T-cell (primary cell): ENCODE measurements around the gene UGGT2. TPM values are rescaled to one million over a fixed set of nuclear protein-coding genes. Genes with fewer than 3 reads are reported as not detected.

ENCODE experiments used
- ATAC-seq, 4 experiments: fragments of 200-7000 bp in 3 of 4; fragments of 150-1000 bp in 1 of 4; cut with Tn5 transposase; replicated peaks in 1 of 4; 1 replicate in 3 of 4; 2 replicates in 1 of 4; pipeline ENCODE4 v1.10.0; 2021; ENCODE audit warnings: moderate library complexity in 3 of 4, mild to moderate bottlenecking in 2 of 4, moderate number of reproducible peaks in 1 of 4
- CTCF ChIA-PET, 2 donors: fragments of 300-600 bp; sonication (Branson Sonifier 250); formaldehyde crosslinking; loops; one replicate each; lab custom pipeline; 2022; ENCODE audit warnings: antibody characterized with exemption in 2 of 2; lab: Charles Lee
- POLR2A ChIA-PET, 2 donors: fragments of 300-600 bp; sonication (Branson Sonifier 250); formaldehyde crosslinking; loops; one replicate each; lab custom pipeline; 2022; ENCODE audit warnings: antibody characterized with exemption in 2 of 2; lab: Charles Lee
- DNase-seq, 35 experiments: peaks; one replicate each; pipeline versions ENCODE4 v3.0.0 to v3.0.0-alpha.2; 2013 to 2023
- H3K27ac ChIP-seq: one replicate; pipeline ENCODE4 v1.5.1; 2013; ENCODE audit warnings: low read length
- H3K27me3 ChIP-seq, 2 experiments: replicated peaks in 1 of 2; 1 replicate in 1 of 2; 2 replicates in 1 of 2; pipeline versions ENCODE4 v1.6.1 to v1.7.0; 2013; ENCODE audit warnings: low read length in 1 of 2, mixed read lengths in 1 of 2; ENCODE audit not compliant: control insufficient read depth in 2 of 2, insufficient read depth in 2 of 2; ENCODE audit errors: extremely low read depth in 1 of 2
- H3K36me3 ChIP-seq, 2 donors: 1 replicate in 1 of 2; 2 replicates in 1 of 2; pipeline versions ENCODE4 v1.6.1 to v1.7.0; 2013; ENCODE audit warnings: low read length in 1 of 2; ENCODE audit not compliant: control insufficient read depth in 2 of 2, insufficient read depth in 1 of 2; ENCODE audit errors: extremely low read depth in 1 of 2
- H3K4me1 ChIP-seq, 2 experiments: 1 replicate in 1 of 2; 2 replicates in 1 of 2; pipeline versions ENCODE4 v1.6.1 to v1.7.0; 2013; ENCODE audit warnings: low read length in 2 of 2, mixed read lengths in 1 of 2; ENCODE audit not compliant: insufficient read depth in 2 of 2, control insufficient read depth in 1 of 2; ENCODE audit errors: extremely low read depth in 1 of 2
- H3K4me3 ChIP-seq, 2 donors: 1 replicate in 1 of 2; 2 replicates in 1 of 2; pipeline versions ENCODE4 v1.5.1 to v1.7.0; 2013; ENCODE audit warnings: mild to moderate bottlenecking in 2 of 2, low read length in 1 of 2, moderate library complexity in 1 of 2; ENCODE audit not compliant: control insufficient read depth in 1 of 2; ENCODE audit errors: extremely low read depth in 1 of 2
- H3K9me3 ChIP-seq: 2 replicates; pipeline ENCODE4 v1.7.0; 2013
- H3K27ac Mint-ChIP-seq, 2 donors: one replicate each; pipeline ENCODE4 v1.8.0; 2020 to 2021; ENCODE audit warnings: mild to moderate bottlenecking in 2 of 2, mixed read lengths in 2 of 2
- H3K27me3 Mint-ChIP-seq, 2 donors: one replicate each; pipeline ENCODE4 v1.8.0; 2021 to 2022; ENCODE audit warnings: mixed read lengths in 2 of 2
- H3K36me3 Mint-ChIP-seq: one replicate; pipeline ENCODE4 v1.8.0; 2021; ENCODE audit warnings: mixed read lengths
- H3K4me1 Mint-ChIP-seq, 3 donors: one replicate each; pipeline ENCODE4 v1.8.0; 2020 to 2022; ENCODE audit warnings: mixed read lengths in 3 of 3, mild to moderate bottlenecking in 1 of 3
- H3K4me3 Mint-ChIP-seq, 3 donors: one replicate each; pipeline ENCODE4 v1.8.0; 2020 to 2022; ENCODE audit warnings: mild to moderate bottlenecking in 3 of 3, mixed read lengths in 3 of 3, moderate library complexity in 3 of 3
- H3K9me3 Mint-ChIP-seq, 3 donors: one replicate each; pipeline ENCODE4 v1.8.0; 2020 to 2022; ENCODE audit warnings: mixed read lengths in 3 of 3
- WGBS: methylation state at CpG from one replicate; pipeline ENCODE4 v1.1.5; 2013; ENCODE audit warnings: missing lambda C conversion rate; ENCODE audit not compliant: insufficient coverage; 5-methylcytosine and 5-hydroxymethylcytosine counted together
- total RNA-seq, 35 experiments: library from RNA in 6 of 35; stranded (reverse) in 6 of 35; fragments of 120-200 nt in 1 of 35; gene quantifications; one replicate each; pipeline versions ENCODE4 v1.2.1 to v1.2.4 and lab custom pipeline; 2013 to 2026

Gene UGGT2
- total RNA-seq, 5 donors from 2014 or later (not counting 1 experiment from before 2014, with no cell fraction given) = 0.13 to 0.59 (median 0.42) TPM; not detected in 1

GRCh38 chr13:96041326-96042110 is 11.7 kb downstream of the UGGT2 start:
- DNase-seq (no peak), ATAC-seq (no peak)
- no peaks in the 10 kb centered on the region for H3K9me3 ChIP-seq
- Mint-ChIP-seq H3K4me1 (no peaks in the 10 kb centered on the region), H3K9me3 (peaks cover 3 to 24% (median 24%) of the 10 kb centered on the region in 3 donors), H3K27me3 (peaks cover 1 to 4% of the 10 kb centered on the region in 2 donors), H3K36me3 (no peaks in the 10 kb centered on the region), H3K27ac (no peak overlapping the region), H3K4me3 (no peak overlapping the region)
- ChIA-PET POLR2A (no interaction called here), CTCF (no interaction called here)
- H3K27ac ChIP-seq = no peak overlapping the region
- WGBS = 80% methylated on average over 2 of the region's 4 CpGs
- H3K36me3 ChIP-seq = no peaks in the 10 kb centered on the region
- peaks cover 0 to 6% of the 10 kb centered on the region in 2 experiments for H3K27me3 ChIP-seq
- no peak overlapping the region for H3K4me3 ChIP-seq
- no peaks in the 10 kb centered on the region for H3K4me1 ChIP-seq

- no peaks in the 10 kb centered on the region for H3K4me1 ChIP-seq
- Mint-ChIP-seq H3K4me1 (no peaks in the 10 kb centered on the region), H3K4me3 (no peak overlapping the region), H3K36me3 (no peaks in the 10 kb centered on the region), H3K27me3 (no peaks in the 10 kb centered on the region), H3K9me3 (peaks cover 0 to 3% (median 3%) of the 10 kb centered on the region in 3 donors), H3K27ac (no peak overlapping the region)
- no peaks in the 10 kb centered on the region for H3K36me3 ChIP-seq
- no peaks in the 10 kb centered on the region for H3K9me3 ChIP-seq
- ChIA-PET POLR2A (no interaction called here), CTCF (no interaction called here)
- peaks cover 0 to 4% of the 10 kb centered on the region in 2 experiments for H3K27me3 ChIP-seq
- no peak for ATAC-seq
- WGBS = no CpG with 5 or more reads among the region's 1 CpG
- DNase-seq = no peak
- H3K4me3 ChIP-seq = no peak overlapping the region
- no peak overlapping the region for H3K27ac ChIP-seq
Measured at GRCh38 chr13:96036515-96036914, 16.7 kb downstream of the UGGT2 start.

- H3K9me3 Mint-ChIP-seq = peaks cover 0 to 3% (median 0%) of the 10 kb centered on the region in 3 donors
- CTCF ChIA-PET = no interaction called here
- H3K36me3 Mint-ChIP-seq = no peaks in the 10 kb centered on the region
- POLR2A ChIA-PET = no interaction called here
- H3K27ac Mint-ChIP-seq = no peak overlapping the region
- 82% methylated on average over 8 of the region's 10 CpGs for WGBS
- no peaks in the 10 kb centered on the region for H3K27me3 ChIP-seq
- H3K9me3 ChIP-seq = no peaks in the 10 kb centered on the region
- H3K36me3 ChIP-seq = no peaks in the 10 kb centered on the region
- H3K4me1 Mint-ChIP-seq = no peaks in the 10 kb centered on the region
- H3K4me3 Mint-ChIP-seq = no peak overlapping the region
- H3K27me3 Mint-ChIP-seq = no peaks in the 10 kb centered on the region
- DNase-seq (no peak), ATAC-seq (no peak)
- H3K4me1 ChIP-seq = no peaks in the 10 kb centered on the region
- no peak overlapping the region for H3K27ac ChIP-seq
- no peak overlapping the region for H3K4me3 ChIP-seq
Measured at GRCh38 chr13:96034662-96035061, 18.5 kb downstream of the UGGT2 start.

GRCh38 chr13:96033220-96034015 is 19.8 kb downstream of the UGGT2 start:
- no peaks in the 10 kb centered on the region for H3K27me3 ChIP-seq
- H3K4me3 Mint-ChIP-seq = no peak overlapping the region
- H3K4me1 ChIP-seq = no peaks in the 10 kb centered on the region
- DNase-seq (no peak), ATAC-seq (no peak)
- H3K27ac Mint-ChIP-seq = no peak overlapping the region
- WGBS = 79% methylated on average over 8 of the region's 12 CpGs
- no peak overlapping the region for H3K27ac ChIP-seq
- H3K36me3 ChIP-seq = no peaks in the 10 kb centered on the region
- H3K4me3 ChIP-seq = no peak overlapping the region
- H3K4me1 Mint-ChIP-seq = no peaks in the 10 kb centered on the region
- CTCF ChIA-PET = interaction anchor here in 1 of 2 donors (0.5 kb wide), 1 partner anchor 71 kb away, joined by 3 read pairs; no protein-coding TSS in a partner anchor
- POLR2A ChIA-PET = no interaction called here
- no peaks in the 10 kb centered on the region for H3K27me3 Mint-ChIP-seq
- peaks cover 0 to 3% (median 0%) of the 10 kb centered on the region in 3 donors for H3K9me3 Mint-ChIP-seq
- H3K9me3 ChIP-seq = no peaks in the 10 kb centered on the region
- H3K36me3 Mint-ChIP-seq = no peaks in the 10 kb centered on the region

- ChIA-PET CTCF (interaction anchor here in 1 of 2 donors (0.6 kb wide), 1 partner anchor 36 kb away, joined by 3 read pairs; no protein-coding TSS in a partner anchor), POLR2A (no interaction called here)
- Mint-ChIP-seq H3K4me3 (no peak overlapping the region), H3K4me1 (no peaks in the 10 kb centered on the region), H3K27ac (no peak overlapping the region), H3K9me3 (peaks cover 0 to 3% (median 0%) of the 10 kb centered on the region in 3 donors), H3K36me3 (no peaks in the 10 kb centered on the region), H3K27me3 (no peaks in the 10 kb centered on the region)
- H3K4me3 ChIP-seq = no peak overlapping the region
- DNase-seq = no peak
- ATAC-seq = no peak
- no peaks in the 10 kb centered on the region for H3K36me3 ChIP-seq
- H3K4me1 ChIP-seq = no peaks in the 10 kb centered on the region
- WGBS = 75% methylated on average over 1 of the region's 2 CpGs
- no peak overlapping the region for H3K27ac ChIP-seq
- H3K27me3 ChIP-seq = no peaks in the 10 kb centered on the region
- no peaks in the 10 kb centered on the region for H3K9me3 ChIP-seq
Measured at GRCh38 chr13:96032717-96033116, 20.5 kb downstream of the UGGT2 start.

- no peak overlapping the region for H3K4me3 ChIP-seq
- no peaks in the 10 kb centered on the region for H3K36me3 ChIP-seq
- no peak overlapping the region for H3K27ac ChIP-seq
- ATAC-seq (no peak), DNase-seq (no peak)
- no peaks in the 10 kb centered on the region for H3K4me1 ChIP-seq
- Mint-ChIP-seq H3K4me1 (no peaks in the 10 kb centered on the region), H3K27me3 (no peaks in the 10 kb centered on the region), H3K4me3 (no peak overlapping the region), H3K27ac (no peak overlapping the region), H3K36me3 (no peaks in the 10 kb centered on the region), H3K9me3 (no peaks in the 10 kb centered on the region)
- no peaks in the 10 kb centered on the region for H3K9me3 ChIP-seq
- WGBS = 90% methylated on average over 5 of the region's 7 CpGs
- no peaks in the 10 kb centered on the region for H3K27me3 ChIP-seq
- POLR2A ChIA-PET = no interaction called here
- CTCF ChIA-PET = no interaction called here
Measured at GRCh38 chr13:96029002-96029401, 24.2 kb downstream of the UGGT2 start.
